Measurements from ENCODE around the gene DNAAF5.

The DNAAF5 gene

DNA sequence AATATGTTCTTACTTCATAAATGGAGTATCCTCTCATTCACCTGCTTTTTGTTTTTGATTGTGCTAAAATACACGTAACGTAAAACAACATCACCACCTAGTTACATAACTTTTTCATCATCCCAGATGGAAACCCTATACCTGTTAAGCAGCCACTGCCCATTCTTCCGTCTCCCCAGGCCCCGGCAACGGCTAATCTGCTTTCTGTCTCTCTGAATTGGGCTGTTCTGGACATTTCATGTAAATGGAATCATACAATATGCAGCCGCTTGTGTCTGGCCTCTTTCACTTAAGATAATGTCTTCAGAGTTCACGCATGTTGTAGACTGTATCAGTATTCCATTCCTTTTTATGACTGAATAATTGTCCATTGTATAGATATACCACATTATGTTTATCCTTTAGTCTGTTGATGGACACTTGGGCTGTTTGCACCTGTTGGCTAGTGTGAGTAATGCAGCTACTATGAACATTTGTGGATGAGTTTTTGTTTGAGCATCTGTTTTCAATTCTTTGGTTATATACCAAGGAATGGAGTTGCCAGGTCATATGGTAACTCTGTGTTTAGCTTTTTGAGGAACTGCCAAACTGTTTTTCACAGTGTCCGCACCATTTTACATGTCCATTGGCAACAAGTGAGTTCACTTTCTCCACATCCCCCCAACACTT lies 91.7 kb downstream of the DNAAF5 start:
- DNase-seq, result no peak

DNA sequence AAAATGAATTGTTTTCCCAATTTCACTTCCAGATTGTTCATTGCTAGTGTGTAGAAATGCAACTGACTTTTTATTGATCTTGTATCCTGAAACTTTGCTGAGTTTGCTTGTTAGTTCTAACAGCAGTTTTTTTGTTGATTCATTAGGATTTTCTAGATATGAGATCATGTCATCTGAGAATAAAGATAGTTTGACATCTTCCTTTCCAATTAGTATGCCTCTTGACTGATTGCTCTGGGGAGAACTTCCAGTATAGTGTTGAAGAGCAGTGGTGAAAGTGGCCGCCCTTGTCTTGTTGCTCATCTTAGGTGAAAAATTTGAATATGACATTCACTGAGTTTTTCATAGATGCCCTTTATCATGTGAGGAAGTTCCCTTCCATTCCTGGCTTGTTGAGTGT lies 93.8 kb downstream of the DNAAF5 start:
- no peak for DNase-seq

GRCh38 chr7:821688-822087 lies 95.2 kb downstream of the DNAAF5 start:
- no peak for DNase-seq

DNA sequence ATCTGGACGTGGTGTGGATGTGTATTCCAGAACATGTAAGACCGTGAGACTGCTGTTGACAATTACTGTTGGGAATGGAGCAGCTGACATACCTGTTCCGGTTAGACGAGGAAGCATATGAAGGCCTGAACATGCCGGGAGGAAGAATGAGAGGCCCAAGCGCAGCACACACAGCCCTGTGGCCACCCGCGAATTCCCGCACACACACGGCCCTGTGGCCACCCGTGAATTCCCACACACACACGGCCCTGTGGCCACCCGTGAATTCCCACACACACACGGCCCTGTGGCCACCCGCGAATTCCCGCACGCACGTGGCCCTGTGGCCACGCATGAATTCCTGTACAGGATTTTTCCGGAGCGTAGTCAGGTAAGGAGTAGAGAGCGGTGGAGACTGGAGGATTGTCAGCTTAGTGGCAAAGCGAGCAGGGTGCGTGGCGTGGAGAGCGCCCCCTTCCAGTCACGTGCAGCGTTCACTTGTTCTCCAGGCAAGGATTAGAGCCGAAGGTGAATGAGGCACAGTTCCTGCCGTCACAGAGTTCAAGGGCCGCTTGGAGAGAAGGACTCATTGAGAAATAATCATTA lies 96.3 kb downstream of the DNAAF5 start:
- DNase-seq, result no peak

GRCh38 chr7:823649-824048 lies 97.2 kb downstream of the DNAAF5 start:
- no peak for DNase-seq

DNA sequence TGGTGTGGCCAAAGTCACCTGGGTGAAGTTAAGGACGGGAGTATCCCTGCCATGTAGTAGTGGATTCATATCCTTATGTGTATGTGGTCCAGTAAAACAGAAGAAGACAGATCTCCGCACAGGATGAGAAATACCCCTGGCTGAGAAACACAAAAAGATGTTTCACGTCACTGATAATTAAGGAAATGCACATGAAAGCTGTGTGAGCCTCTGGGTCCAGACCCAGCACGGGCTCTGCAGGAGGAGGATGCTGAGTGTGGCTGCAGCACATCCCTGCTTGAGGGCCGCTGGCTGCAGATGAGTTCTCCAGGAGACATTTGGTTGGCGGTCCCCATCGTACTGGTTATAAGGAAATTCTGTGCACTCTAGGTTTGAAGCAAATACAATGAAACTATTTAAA lies 97.6 kb downstream of the DNAAF5 start:
- no peak for DNase-seq

DNA sequence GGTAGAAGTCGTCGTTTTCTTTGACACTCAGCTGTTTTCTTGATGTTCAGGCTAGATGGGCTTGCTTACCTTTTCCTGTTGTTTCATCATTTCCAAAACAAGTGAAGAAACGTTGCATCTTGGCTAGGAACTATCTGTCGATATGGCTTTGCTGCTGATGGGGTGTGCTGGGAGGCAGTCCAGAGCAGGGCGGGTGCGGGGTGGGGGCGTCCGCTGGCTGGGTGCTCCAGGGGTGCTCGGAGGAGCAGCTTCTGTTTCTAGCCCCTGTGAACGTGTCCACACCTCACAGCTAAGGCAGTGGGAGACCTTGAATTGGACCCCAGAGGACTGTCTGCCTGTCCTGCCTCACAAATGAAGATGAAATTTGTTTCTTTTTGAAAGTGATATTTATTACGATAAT lies 98.2 kb downstream of the DNAAF5 start:
- no peak for DNase-seq

DNA sequence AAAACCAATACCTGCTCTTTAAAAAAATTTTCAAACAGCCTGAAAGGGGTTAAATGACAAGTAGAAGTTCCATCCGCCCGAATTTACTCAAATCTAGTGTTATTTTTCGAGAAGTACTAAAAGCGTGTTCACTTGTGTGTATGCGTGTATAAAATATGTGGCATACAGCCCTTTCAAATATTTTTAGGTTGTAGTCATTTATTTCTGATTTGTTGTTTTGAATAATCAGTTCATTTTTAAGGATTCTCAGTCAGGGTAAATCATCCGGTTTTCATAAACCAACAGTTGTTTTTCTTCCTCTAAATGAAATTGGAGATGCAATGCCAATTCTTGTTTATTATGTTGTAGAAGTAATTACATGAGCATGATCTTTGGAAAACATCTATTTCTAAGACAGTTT lies 98.9 kb downstream of the DNAAF5 start:
- no peak for DNase-seq

DNA sequence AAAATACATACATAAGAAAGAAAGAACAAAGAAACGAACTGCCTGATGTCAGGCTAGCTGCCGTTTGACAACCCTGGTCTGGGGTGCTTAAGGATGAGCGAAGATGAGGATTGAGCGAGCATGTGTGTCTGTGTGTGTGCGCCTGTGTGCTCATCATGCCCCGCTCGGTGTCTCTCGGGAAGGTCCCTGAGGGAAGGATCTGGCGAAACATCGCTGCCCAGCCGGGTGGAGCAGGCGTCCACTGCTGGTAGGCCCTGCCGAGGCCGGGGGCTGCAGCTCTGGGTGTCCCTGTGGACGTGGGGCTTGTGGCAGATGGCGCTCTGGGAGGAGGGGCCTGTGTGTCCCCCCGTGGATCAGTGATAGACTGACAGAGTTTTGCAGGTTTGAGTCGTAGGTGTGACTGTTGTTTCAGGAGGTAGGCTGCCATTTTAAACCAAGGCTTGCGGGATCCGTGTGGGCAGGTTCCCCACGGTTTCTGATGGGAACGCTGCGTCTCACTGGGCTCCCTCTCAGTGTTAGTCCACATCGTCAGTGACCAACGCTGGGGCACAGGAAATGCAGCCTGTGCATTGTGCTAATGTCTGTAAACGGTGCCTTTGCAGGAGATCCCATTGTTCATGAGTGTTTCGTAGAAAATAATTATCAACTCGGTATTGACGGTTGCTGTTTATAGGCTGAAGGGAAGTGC lies 99.9 kb downstream of the DNAAF5 start:
- no peak for DNase-seq

DNA sequence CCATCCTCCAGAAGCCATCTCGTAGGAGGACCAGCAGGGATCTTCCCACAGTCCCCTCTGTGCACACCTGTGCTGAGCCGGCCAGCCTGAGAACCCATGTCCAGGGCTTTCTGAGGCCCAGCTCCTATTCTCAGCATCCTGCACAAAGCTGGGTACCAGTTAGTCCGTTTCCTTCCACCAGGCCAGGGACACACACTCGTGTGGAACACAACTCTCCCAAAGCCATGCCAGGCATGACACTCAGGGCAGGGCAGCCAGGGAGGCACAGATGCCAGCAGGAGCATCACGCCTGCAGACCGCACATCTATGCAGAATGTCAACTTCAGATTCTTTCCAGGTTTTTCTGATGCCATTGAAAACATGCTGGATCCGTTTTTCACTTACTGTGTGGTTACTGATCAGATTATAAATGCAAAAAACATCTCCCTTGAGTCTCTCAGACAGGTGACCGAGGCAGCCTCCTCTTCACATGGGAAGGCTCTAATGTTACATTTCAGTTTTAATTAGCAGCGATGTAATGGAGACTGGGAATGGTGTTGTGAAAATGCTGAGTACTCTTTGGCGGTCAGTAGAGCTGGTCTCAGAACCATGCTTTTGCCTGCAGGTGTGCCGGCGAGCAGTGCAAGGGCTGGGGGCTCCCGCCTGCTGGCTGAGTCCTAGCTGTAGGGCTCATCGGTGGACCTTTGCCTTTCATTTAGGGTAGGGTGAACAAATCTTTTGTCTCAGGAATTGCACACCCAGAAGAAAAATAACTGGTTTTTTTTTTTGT lies 102.5 kb downstream of the DNAAF5 start:
- no peak for DNase-seq

DNA sequence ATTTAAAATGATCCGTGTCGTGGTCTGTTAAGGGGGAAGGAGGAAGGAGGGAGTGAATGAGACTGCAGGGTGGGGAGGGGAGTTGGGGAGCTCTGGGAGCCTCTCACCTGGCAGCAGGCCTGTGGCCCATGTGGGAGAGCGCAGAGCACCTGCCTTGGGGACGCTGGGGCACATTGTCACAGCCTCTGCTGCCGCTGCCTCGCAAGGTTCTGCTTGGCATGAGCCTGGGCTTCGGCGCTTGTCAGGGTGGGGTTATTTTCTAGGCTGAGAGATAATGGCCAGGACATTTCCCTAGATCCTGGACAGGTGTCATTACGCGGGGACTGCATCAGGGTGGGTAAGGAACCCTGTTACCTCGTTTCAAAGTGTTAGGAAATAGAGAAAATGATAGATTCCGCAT lies 103.6 kb downstream of the DNAAF5 start:
- no peak for DNase-seq

DNA sequence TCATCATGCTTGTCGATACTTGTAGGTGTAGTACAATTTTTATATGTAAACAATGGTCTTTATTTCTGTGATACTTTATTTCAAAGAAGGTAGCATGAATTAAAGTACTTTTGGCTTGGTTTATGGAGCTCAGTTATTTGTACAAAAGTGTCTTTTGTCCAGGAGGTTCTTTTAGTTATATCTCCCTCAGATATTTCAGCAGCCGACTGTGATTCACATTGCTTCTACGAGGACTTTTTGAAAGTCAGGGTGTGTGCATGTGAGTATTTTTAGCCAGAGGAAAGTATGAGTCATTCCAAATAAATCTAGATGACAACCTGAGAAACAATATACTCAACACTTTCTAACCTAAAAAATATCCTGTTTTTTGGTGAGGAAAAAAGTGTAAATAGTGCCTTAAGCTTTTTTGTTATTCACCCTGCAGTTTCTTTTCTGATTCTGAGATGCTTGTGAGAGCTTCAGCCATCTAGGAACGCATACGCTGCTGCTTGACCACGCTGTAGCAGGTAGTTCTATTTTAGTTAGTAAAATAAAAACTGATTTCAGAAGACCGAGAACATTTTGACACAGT lies 105.2 kb downstream of the DNAAF5 start:
- no peak for DNase-seq

- no peak for DNase-seq
These were observed 105.9 kb downstream of the DNAAF5 start, which contains the start of gene SUN1 for GRCh38 chr7:832167-832967. TSS of gene SUN1 (plus strand) at chr7:832476. CDS start at chr7:832525, 49 bp downstream.

DNA sequence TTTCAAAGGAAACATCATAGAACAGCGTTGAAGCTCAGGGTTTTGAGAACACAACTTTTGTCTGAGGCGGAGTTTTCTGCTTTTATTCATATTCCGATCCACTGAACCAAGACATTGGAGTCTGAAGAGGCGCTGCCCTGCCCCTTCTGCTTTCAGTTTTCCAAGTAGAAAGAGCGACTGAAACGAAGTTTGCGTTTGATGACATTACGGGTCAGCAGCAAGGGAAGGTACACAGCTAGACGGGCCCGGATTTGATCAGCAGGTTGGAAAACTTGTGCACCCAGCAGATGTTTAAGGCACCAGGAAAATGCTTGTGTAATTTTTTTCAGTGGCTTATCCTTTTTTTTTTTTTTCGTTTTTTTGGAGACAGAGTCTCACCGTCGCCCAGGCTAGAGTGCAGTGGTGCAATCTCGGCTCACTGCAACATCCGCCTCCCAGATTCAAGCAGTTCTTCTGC lies 106.5 kb downstream of the DNAAF5 start:
- DNase-seq, result no peak

DNA sequence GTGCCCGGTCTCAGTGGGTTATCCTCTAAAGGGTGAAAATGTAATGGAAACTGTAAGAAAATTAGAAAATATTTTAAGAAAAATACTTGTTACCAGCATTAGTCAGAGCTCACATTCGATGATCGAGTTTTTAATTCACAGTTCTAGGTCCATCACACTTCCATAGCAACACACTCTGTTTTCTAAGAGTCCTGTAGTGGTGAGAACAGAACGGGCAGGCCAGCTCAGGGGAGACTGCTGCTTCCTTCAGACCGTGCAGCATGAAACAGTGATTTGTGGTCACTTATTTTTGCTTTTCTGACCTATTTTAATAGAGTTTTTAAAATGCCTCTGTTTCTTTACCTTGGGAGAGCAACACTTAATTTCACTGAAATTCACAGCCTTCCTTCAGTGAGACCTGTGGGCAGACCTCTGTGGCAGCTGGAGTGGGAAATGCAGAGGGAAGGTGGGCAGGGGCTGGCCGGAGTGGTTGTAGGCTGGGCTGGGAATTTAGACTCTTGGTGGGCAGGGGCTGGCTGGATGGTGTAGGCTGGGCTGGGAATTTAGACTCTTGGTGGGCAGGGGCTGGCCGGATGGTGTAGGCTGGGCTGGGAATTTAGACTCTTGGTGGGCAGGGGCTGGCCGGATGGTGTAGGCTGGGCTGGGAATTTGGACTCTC lies 107.2 kb downstream of the DNAAF5 start:
- DNase-seq, result no peak

DNA sequence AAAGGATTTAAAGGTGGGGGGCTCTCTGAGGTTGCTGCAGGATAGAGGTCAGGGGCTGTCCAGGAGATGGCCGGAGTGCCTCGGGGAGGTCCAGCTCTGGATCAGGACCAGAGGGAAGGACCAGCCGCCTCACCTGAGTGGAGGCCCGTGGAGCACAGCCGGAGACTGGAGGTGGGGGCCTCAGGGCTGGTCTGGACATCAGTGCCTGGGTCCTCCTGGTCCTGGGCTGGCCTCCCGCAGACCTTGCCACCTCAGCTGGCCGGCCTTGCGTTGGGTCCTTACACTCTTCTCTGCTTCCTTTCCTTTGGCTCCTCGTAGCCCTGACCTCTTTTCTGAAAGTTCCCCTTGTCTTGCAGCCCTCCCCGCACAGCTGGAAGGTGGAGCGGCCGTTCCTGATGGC lies 107.8 kb downstream of the DNAAF5 start:
- DNase-seq, result no peak

GRCh38 chr7:835021-835420 lies 108.5 kb downstream of the DNAAF5 start:
- DNase-seq, result no peak

GRCh38 chr7:835485-836401 lies 109.2 kb downstream of the DNAAF5 start:
- DNase-seq, result peak; percentile 40
